Neural cell (in vitro differentiated cells): ENCODE data around the gene PRKAG3. TPM values are rescaled to one million over a fixed set of nuclear protein-coding genes. Genes with fewer than 3 reads are reported as not detected.

Experiments
- H2AFZ ChIP-seq: fragments of 200-600, 300-800 bp; sonication (generic), shearing (Covaris generic); 2 replicates; pipeline ENCODE4 v1.6.0; 2014; ENCODE audit warnings: low read depth, mild to moderate bottlenecking, antibody characterized with exemption, low read length, moderate library complexity
- H3F3A ChIP-seq: fragments of 200-600 bp; shearing (Covaris generic); 2 replicates; pipeline ENCODE4 v1.6.1; 2016; ENCODE audit warnings: mild to moderate bottlenecking, moderate library complexity, mixed read lengths, antibody characterized with exemption, low read length; ENCODE audit not compliant: insufficient read depth, poor library complexity, severe bottlenecking
- H3K27ac ChIP-seq: fragments of 200-600, 300-800 bp; sonication (generic), shearing (Covaris generic); 2 replicates; pipeline ENCODE4 v1.5.1; 2014; ENCODE audit warnings: mild to moderate bottlenecking, low read length, moderate library complexity
- H3K27me3 ChIP-seq: fragments of 300-800, 200-600 bp; sonication (generic), shearing (Covaris generic); 2 replicates; pipeline ENCODE4 v1.6.0; 2014; ENCODE audit warnings: mild to moderate bottlenecking, low read depth, low read length, moderate library complexity; ENCODE audit not compliant: insufficient read depth
- H3K36me3 ChIP-seq: fragments of 300-800, 200-600 bp; sonication (generic), shearing (Covaris generic); 2 replicates; pipeline ENCODE4 v1.5.1; 2014; ENCODE audit warnings: mild to moderate bottlenecking, antibody characterized with exemption, low read length, moderate library complexity; ENCODE audit not compliant: insufficient read depth
- H3K4me2 ChIP-seq: fragments of 300-800, 200-600 bp; sonication (generic), shearing (Covaris generic); 2 replicates; pipeline ENCODE4 v1.6.0; 2014; ENCODE audit warnings: mild to moderate bottlenecking, low read length
- H3K4me3 ChIP-seq: fragments of 300-800, 200-600 bp; sonication (generic), shearing (Covaris generic); 2 replicates; pipeline ENCODE4 v1.5.1; 2014; ENCODE audit warnings: mild to moderate bottlenecking, low read length, moderate library complexity
- H3K79me2 ChIP-seq: fragments of 200-600 bp; shearing (Covaris generic); replicated peaks from 2 replicates; pipeline ENCODE4 v1.6.0; 2014; ENCODE audit warnings: mild to moderate bottlenecking, low read length, moderate library complexity; ENCODE audit not compliant: insufficient read depth
- H3K9ac ChIP-seq: fragments of 300-800, 200-600 bp; sonication (generic), shearing (Covaris generic); 2 replicates; pipeline ENCODE4 v1.6.1; 2016; ENCODE audit warnings: mild to moderate bottlenecking, low read length, mixed read lengths
- H3K9me2 ChIP-seq: fragments of 200-600 bp; shearing (Covaris generic); 2 replicates; pipeline ENCODE4 v1.6.1; 2016; ENCODE audit warnings: mild to moderate bottlenecking, low read length, mixed read lengths; ENCODE audit not compliant: insufficient read depth
- H3K9me3 ChIP-seq: fragments of 200-600, 300-800 bp; sonication (generic), shearing (Covaris generic); 2 replicates; pipeline ENCODE4 v1.6.1; 2016; ENCODE audit warnings: mild to moderate bottlenecking, mixed run types, low read length, moderate library complexity, mixed read lengths
- H4K20me1 ChIP-seq: fragments of 200-600 bp; shearing (Covaris generic); 2 replicates; pipeline ENCODE4 v1.6.1; 2016; ENCODE audit warnings: mild to moderate bottlenecking, mixed run types; ENCODE audit not compliant: insufficient read depth
- CTCF ChIP-seq: fragments of 450-650 bp; IDR thresholded peaks from 2 replicates; pipeline ENCODE4 v1.5.1; 2014; ENCODE audit warnings: antibody characterized with exemption, mild to moderate bottlenecking, moderate library complexity; ENCODE audit not compliant: poor library complexity, severe bottlenecking
- EP300 ChIP-seq: fragments of 450-650 bp; conservative IDR thresholded peaks from 2 replicates; pipeline ENCODE4 v1.6.1; 2014; ENCODE audit warnings: antibody characterized with exemption, mild to moderate bottlenecking, moderate library complexity; ENCODE audit not compliant: poor library complexity, severe bottlenecking
- EZH2 ChIP-seq: fragments of 200-600, 300-800 bp; shearing (Covaris generic), sonication (generic); IDR thresholded peaks from 2 replicates; pipeline ENCODE4 v1.6.1; 2014; ENCODE audit warnings: antibody characterized with exemption, low read length, borderline replicate concordance, mild to moderate bottlenecking; ENCODE audit not compliant: insufficient read depth, poor library complexity, severe bottlenecking
- MXI1 ChIP-seq: fragments of 450-650 bp; conservative IDR thresholded peaks from 2 replicates; pipeline ENCODE4 v1.6.1; 2014; ENCODE audit warnings: antibody characterized with exemption, mild to moderate bottlenecking; ENCODE audit not compliant: poor library complexity, severe bottlenecking
- POLR2AphosphoS5 ChIP-seq: IDR thresholded peaks from 2 replicates; pipeline ENCODE4 v1.6.1; 2012
- RAD21 ChIP-seq: fragments of 450-650 bp; conservative IDR thresholded peaks from 2 replicates; pipeline ENCODE4 v1.6.1; 2014; ENCODE audit warnings: antibody characterized with exemption, mild to moderate bottlenecking, moderate library complexity
- SMC3 ChIP-seq: fragments of 450-650 bp; conservative IDR thresholded peaks from 2 replicates; pipeline ENCODE4 v1.6.1; 2014; ENCODE audit warnings: antibody characterized with exemption, mild to moderate bottlenecking, moderate library complexity; ENCODE audit not compliant: poor library complexity
- TAF1 ChIP-seq: IDR thresholded peaks from 2 replicates; pipeline ENCODE4 v1.6.1; 2012; ENCODE audit warnings: low read depth
- polyA plus RNA-seq: library from polyadenylated mRNA; depleted of rRNA; stranded (reverse); fragments of >200 nt; gene quantifications from 2 replicates; pipeline ENCODE4 v1.2.3, GENCODE V29; 2014
- TF ChIP-seq, protein P1 (sequence below): IDR thresholded peaks from 2 replicates; pipeline ENCODE4 v1.6.1; 2012; ENCODE audit warnings: borderline replicate concordance

PRKAG3 gene
- polyA plus RNA-seq, 1 donor from 2014 or later = not detected

GRCh38 chr2:218809515-218809914 lies 22.1 kb downstream of the PRKAG3 start:
- H2AFZ ChIP-seq = no peak overlapping the region
- H3K27me3 ChIP-seq = no peaks in the 10 kb centered on the region
- H3K79me2 ChIP-seq = no peaks in the 10 kb centered on the region
- no peak overlapping the region for H3K9ac ChIP-seq
- no peaks in the 10 kb centered on the region for H3K36me3 ChIP-seq
- H3K27ac ChIP-seq = no peak overlapping the region
- H3K9me2 ChIP-seq = no peaks in the 10 kb centered on the region
- no peaks in the 10 kb centered on the region for H4K20me1 ChIP-seq
- H3F3A ChIP-seq = no peaks in the 10 kb centered on the region
- H3K9me3 ChIP-seq = no peaks in the 10 kb centered on the region
- no peak overlapping the region for H3K4me2 ChIP-seq
- TF ChIP-seq MXI1 = no peak
- TF ChIP-seq, protein P1, sequence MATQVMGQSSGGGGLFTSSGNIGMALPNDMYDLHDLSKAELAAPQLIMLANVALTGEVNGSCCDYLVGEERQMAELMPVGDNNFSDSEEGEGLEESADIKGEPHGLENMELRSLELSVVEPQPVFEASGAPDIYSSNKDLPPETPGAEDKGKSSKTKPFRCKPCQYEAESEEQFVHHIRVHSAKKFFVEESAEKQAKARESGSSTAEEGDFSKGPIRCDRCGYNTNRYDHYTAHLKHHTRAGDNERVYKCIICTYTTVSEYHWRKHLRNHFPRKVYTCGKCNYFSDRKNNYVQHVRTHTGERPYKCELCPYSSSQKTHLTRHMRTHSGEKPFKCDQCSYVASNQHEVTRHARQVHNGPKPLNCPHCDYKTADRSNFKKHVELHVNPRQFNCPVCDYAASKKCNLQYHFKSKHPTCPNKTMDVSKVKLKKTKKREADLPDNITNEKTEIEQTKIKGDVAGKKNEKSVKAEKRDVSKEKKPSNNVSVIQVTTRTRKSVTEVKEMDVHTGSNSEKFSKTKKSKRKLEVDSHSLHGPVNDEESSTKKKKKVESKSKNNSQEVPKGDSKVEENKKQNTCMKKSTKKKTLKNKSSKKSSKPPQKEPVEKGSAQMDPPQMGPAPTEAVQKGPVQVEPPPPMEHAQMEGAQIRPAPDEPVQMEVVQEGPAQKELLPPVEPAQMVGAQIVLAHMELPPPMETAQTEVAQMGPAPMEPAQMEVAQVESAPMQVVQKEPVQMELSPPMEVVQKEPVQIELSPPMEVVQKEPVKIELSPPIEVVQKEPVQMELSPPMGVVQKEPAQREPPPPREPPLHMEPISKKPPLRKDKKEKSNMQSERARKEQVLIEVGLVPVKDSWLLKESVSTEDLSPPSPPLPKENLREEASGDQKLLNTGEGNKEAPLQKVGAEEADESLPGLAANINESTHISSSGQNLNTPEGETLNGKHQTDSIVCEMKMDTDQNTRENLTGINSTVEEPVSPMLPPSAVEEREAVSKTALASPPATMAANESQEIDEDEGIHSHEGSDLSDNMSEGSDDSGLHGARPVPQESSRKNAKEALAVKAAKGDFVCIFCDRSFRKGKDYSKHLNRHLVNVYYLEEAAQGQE = no peak
- TF ChIP-seq TAF1 = no peak
- no peak for TF ChIP-seq POLR2AphosphoS5
- TF ChIP-seq EP300 = no peak
- TF ChIP-seq SMC3 = no peak
- no peak for TF ChIP-seq EZH2
- TF ChIP-seq RAD21 = no peak
- TF ChIP-seq CTCF = no peak
- no peak overlapping the region for H3K4me3 ChIP-seq

DNA sequence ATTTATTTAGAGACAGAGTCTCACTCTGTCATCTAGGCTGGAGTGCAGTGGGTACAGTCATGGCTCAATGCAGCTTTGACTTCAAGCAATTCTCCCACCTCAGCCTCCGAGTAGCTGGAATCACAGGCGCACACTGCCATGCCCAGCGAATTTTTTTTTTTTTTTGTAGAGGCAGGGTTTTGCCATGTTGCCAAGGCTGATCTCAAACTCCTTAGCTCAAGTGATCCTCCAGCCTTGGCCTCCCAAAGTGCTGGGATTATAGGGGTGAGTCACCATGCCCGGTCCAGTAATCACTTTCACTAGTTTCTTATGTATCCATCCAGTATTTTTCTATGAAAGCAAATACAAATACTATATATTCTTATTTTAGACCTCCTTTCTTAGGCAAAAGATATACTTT lies 24.0 kb downstream of the PRKAG3 start:
- Histone ChIP-seq H3K27me3 (no peaks in the 10 kb centered on the region), H4K20me1 (no peaks in the 10 kb centered on the region), H3K27ac (no peak overlapping the region), H3K9me3 (no peaks in the 10 kb centered on the region), H3K79me2 (no peaks in the 10 kb centered on the region), H3K4me2 (no peak overlapping the region), H3K4me3 (no peak overlapping the region), H2AFZ (no peak overlapping the region), H3K9ac (no peak overlapping the region), H3F3A (no peaks in the 10 kb centered on the region), H3K36me3 (no peaks in the 10 kb centered on the region), H3K9me2 (no peaks in the 10 kb centered on the region)
- TF ChIP-seq RAD21 (no peak), MXI1 (no peak)
